ENCODE measurements around the gene EPHA3.

EPHA3 gene

DNA sequence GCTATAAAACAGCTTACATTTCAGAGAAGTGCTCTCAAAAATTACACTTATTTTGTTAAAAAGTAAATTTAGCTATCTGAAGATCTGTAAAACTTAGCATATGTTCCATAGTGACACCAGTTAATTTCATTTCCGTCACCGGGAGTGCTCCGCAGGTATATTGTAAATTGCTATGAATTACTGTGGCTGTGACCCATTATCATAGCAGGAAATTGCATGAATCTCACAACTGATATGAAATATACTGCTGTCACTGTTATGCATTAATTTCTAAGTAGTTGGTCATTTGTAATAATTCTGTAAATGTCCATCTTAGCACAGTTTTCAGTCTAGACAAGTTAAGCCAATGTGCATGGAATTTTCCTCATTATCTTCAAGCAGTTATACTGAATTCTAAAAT is 91.2 kb downstream of the EPHA3 start:
- H3K27ac ChIP-seq, result no peak overlapping the region
- no peak for TF ChIP-seq ZFX (IDR thresholded peaks at IDR 0.05)
- TF ChIP-seq, protein P1, sequence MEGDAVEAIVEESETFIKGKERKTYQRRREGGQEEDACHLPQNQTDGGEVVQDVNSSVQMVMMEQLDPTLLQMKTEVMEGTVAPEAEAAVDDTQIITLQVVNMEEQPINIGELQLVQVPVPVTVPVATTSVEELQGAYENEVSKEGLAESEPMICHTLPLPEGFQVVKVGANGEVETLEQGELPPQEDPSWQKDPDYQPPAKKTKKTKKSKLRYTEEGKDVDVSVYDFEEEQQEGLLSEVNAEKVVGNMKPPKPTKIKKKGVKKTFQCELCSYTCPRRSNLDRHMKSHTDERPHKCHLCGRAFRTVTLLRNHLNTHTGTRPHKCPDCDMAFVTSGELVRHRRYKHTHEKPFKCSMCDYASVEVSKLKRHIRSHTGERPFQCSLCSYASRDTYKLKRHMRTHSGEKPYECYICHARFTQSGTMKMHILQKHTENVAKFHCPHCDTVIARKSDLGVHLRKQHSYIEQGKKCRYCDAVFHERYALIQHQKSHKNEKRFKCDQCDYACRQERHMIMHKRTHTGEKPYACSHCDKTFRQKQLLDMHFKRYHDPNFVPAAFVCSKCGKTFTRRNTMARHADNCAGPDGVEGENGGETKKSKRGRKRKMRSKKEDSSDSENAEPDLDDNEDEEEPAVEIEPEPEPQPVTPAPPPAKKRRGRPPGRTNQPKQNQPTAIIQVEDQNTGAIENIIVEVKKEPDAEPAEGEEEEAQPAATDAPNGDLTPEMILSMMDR (conservative IDR thresholded peaks at IDR 0.05), result no peak

DNA sequence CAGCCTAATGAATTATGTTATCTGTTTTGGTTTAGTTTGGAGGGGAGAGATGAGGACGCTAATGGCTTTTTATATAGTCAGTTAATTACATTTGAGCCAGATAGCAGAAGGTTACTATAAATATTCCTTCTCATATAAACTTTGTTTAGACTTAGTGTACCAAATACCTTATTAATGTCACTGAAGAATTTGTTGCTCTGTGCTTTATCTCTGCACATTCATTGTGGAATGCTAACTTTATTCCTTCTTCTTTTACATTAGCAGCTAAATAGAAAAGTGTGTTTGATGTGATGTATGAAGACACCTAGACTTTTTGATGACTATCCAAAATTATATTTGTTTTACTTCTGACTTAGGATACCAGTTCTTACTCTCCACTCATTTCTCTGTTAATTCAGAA is 105.2 kb downstream of the EPHA3 start:
- TF ChIP-seq, protein P1 (conservative IDR thresholded peaks at IDR 0.05), result no peak
- no peak for TF ChIP-seq ZFX (IDR thresholded peaks at IDR 0.05)
- H3K27ac ChIP-seq, result no peak overlapping the region

DNA sequence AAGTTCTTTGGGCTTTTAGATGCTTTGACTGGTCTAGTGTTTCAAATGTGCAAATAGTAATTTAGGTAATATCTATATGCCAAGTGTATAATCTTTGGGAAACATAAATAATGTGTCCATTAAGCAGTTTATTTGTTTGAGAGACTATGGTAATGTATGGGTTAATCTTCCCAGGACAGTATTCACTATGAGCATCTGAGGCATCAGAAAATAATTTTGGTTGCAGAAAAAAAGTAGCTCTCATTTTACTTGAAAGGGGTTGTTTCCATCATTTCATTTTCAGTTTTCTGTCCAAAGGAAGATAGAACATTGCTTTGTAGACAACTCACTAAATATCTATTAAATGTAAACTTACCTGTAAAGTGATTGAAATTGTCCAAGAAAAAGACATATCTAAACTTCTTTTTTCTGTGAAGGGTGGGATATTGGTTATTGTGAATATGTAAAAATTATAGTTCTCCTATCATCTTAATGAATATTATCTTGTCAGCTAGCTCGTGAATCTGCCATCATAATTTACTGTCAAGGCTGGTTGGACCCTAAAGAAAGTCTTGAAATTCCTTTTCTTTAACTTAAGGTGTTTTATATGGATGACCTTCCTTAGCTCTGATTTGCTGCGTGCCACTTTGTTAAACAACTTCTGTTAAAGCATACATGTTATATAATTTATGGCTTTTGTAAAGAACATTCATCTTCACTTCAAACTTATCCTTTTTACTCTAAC is 108.8 kb downstream of the EPHA3 start:
- TF ChIP-seq ZFX (IDR thresholded peaks at IDR 0.05), result no peak
- TF ChIP-seq, protein P1 (conservative IDR thresholded peaks at IDR 0.05), result no peak
- H3K27ac ChIP-seq, result no peak overlapping the region

DNA sequence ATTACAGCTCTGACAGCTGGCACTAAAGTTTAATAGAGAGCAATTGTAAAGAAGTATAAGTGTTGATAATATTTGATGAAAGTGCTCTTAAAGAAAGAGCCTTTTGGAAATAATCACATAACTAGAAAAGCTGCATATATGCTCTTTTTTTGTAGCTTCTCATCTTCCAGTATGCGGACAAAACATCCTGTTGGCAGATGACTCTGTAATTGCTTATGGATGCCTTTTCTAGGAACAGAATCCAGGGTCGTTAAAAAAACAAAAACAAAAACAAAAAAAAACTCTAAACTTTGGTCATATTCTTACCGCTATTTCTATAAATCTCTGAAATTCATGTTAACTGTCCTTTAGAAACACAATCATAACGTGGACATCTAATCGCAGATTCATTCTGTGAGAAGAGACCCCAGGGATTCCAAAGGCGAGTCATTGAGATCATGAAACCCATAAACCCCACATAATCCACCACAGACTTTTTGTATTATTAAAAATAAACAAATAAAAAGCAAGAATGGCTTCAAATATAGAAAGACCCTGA is 109.8 kb downstream of the EPHA3 start:
- TF ChIP-seq, protein P1 (conservative IDR thresholded peaks at IDR 0.05), result no peak
- no peak for TF ChIP-seq ZFX (IDR thresholded peaks at IDR 0.05)
- H3K27ac ChIP-seq, result no peak overlapping the region

DNA sequence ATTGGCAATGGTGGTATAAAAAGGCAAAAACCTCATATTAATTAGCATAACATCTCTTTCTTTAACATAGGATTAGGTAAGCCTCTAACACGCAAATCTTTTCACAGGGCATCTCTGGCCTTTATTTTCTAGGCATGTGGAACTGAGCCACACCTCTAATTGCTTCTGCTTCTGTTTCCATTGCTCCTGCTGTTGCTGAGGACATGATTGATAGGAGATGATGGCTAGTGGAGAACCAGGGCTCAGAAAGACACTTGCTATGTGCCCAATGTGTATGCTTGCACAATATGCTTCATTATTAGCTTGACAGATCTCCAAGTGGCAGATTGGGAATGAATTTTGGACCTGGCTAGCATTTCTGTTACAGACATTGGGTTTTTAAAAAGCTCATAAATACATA is 114.5 kb downstream of the EPHA3 start:
- TF ChIP-seq ZFX (IDR thresholded peaks at IDR 0.05), result no peak
- TF ChIP-seq, protein P1 (conservative IDR thresholded peaks at IDR 0.05), result no peak
- no peak overlapping the region for H3K27ac ChIP-seq

DNA sequence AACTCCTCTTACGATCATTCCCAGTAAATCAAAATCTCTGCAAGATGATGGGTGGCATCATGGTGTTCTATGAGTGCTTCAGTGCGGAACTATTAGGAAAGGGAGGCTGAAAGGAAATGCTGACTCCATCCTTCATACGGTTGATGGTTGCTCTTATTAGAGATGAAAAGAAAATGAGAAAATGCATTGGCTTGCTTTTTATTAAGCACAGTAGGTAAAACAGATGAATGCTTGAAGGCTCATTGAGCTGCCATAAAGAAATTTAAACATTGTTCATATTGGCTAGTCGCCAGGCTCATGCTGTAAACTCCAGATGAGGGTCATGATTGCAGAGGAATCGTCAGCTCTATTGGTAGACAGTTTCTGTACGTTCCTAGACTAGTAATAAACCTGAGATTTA is 115.8 kb downstream of the EPHA3 start:
- TF ChIP-seq ZFX (IDR thresholded peaks at IDR 0.05), result no peak
- TF ChIP-seq, protein P1 (conservative IDR thresholded peaks at IDR 0.05), result no peak
- no peak overlapping the region for H3K27ac ChIP-seq

DNA sequence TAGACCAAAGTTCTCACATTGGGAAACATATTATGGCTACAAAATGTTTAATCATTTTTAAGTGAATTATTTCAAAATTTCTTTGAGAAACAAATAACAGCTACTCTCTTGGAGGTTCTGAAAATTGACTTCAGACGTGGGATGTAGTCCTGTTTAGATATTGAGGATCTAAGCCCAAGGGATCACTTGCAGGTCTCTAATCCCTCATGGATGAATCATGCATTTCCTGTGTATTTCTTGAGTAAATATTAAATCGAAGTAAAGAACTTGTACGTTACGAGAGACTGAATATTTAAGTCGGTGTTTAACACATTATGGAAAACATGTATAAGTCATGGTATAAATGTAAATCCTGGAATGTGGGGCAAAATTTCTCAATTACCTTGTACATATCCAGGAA is 119.8 kb downstream of the EPHA3 start:
- TF ChIP-seq, protein P1 (conservative IDR thresholded peaks at IDR 0.05), result no peak
- no peak for TF ChIP-seq ZFX (IDR thresholded peaks at IDR 0.05)
- no peak overlapping the region for H3K27ac ChIP-seq

Measured in C4-2B (cell line).